Measurements from ENCODE around the gene B3GAT2.

DNA sequence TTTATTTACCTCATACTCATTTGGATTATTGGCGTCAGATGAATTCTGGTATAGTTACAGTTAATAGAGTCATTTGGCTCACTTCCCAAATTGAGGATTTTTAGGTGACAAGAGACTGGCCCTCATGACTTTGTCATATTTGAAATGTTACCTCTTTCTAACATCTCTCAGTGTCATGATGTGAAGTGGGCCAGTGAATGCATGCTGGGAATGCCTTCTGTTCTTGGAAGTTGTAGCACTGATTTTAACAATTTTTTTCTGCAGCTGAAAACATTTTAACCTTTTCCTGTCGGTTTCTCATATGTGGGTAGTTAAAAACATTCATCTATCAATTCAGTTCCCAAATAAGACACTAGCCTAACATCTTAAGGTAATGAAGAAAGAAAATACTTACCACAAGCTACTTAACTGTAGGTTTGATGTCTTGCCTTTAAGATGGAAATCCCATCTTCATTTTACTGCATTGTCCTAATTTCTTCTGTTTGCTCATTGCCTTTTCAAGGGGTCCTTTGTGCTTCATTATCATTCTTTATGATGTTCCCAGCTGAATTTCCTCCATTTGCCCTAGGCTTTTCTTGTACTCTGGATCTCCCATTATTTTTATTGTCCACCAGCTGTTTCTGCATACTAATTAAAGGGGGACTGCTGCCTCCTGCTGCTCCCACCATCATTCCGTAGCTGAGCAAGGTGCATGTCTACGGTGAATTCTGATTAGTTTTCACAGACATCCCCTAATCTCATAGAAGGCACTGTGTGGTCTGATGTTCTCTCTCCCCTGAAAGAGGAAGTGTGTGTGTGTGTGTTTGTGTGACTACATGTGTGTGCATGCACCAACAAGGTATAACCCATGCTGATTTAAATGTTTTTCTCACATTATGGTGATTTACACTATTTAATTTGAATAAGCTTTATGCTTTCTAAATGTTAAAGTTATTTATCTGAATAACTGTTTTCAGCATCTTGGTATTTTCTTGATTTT lies 109.5 kb downstream of the B3GAT2 start:
- TF ChIP-seq, protein P1, sequence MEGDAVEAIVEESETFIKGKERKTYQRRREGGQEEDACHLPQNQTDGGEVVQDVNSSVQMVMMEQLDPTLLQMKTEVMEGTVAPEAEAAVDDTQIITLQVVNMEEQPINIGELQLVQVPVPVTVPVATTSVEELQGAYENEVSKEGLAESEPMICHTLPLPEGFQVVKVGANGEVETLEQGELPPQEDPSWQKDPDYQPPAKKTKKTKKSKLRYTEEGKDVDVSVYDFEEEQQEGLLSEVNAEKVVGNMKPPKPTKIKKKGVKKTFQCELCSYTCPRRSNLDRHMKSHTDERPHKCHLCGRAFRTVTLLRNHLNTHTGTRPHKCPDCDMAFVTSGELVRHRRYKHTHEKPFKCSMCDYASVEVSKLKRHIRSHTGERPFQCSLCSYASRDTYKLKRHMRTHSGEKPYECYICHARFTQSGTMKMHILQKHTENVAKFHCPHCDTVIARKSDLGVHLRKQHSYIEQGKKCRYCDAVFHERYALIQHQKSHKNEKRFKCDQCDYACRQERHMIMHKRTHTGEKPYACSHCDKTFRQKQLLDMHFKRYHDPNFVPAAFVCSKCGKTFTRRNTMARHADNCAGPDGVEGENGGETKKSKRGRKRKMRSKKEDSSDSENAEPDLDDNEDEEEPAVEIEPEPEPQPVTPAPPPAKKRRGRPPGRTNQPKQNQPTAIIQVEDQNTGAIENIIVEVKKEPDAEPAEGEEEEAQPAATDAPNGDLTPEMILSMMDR (IDR thresholded peaks at IDR 0.05): no peak
- TF ChIP-seq EP300 (IDR thresholded peaks at IDR 0.05): no peak
- no peak for TF ChIP-seq POLR2A (IDR thresholded peaks at IDR 0.05)
